Vagina (tissue), 2 donors: Measurements from ENCODE around the gene GPM6B. TPM values are rescaled to one million over a fixed set of nuclear protein-coding genes. Genes with fewer than 3 reads are reported as not detected.

Source experiments
- DNase-seq, 2 donors: peaks; one replicate each; pipeline ENCODE4 v3.0.0-alpha.2; 2017; ENCODE audit errors: extremely low spot score in 2 of 2
- H3K27ac ChIP-seq: fragments of 200-600 bp; sonication (generic); one replicate; pipeline ENCODE4 v1.5.1; 2019
- H3K27me3 ChIP-seq: fragments of 200-600 bp; sonication (generic); one replicate; pipeline ENCODE4 v1.5.1; 2019
- H3K36me3 ChIP-seq, 2 donors: fragments of 200-600 bp; sonication (generic); one replicate each; pipeline ENCODE4 v1.5.1; 2017 to 2019
- H3K4me1 ChIP-seq: fragments of 200-600 bp; sonication (generic); one replicate; pipeline ENCODE4 v1.5.1; 2019
- H3K4me3 ChIP-seq, 2 donors: fragments of 200-600 bp; sonication (generic); 1 replicate in 1 of 2; 2 replicates in 1 of 2; pipeline ENCODE4 v1.5.1; 2016 to 2019
- H3K9me3 ChIP-seq: fragments of 200-600 bp; sonication (generic); one replicate; pipeline ENCODE4 v1.5.1; 2019
- POLR2A ChIP-seq, 2 donors: fragments of 450-650 bp; IDR thresholded peaks; one replicate each; pipeline ENCODE4 v1.6.1; 2017; ENCODE audit warnings: antibody characterized with exemption in 2 of 2, mild to moderate bottlenecking in 2 of 2, moderate library complexity in 2 of 2
- POLR2AphosphoS5 ChIP-seq, 2 donors: sonication (generic); formaldehyde crosslinking; IDR thresholded peaks; one replicate each; pipeline ENCODE4 v1.9.0; 2017; ENCODE audit warnings: antibody characterized with exemption in 2 of 2, mild to moderate bottlenecking in 2 of 2, low read depth in 1 of 2; ENCODE audit not compliant: insufficient read depth in 1 of 2
- intact Hi-C: fragments of 100-400 bp; cut with DNase I; formaldehyde crosslinking; loops from one replicate; pipeline ENCODE4 v1.15.1; 2023
- total RNA-seq: library from RNA; depleted of rRNA; stranded (reverse); fragments of >200 nt; gene quantifications from one replicate; pipeline ENCODE4 v1.2.3, GENCODE V29; 2016
- TF ChIP-seq, protein P1 (sequence below), 3 experiments: fragments of 450-650 bp in 2 of 3; fragments of 200-600 bp in 1 of 3; sonication (generic) in 1 of 3; IDR thresholded peaks; one replicate each; pipeline ENCODE4 v1.5.1; 2017 to 2019; ENCODE audit warnings: antibody characterized with exemption in 3 of 3, mild to moderate bottlenecking in 2 of 3, moderate library complexity in 2 of 3

GPM6B gene
- total RNA-seq, 1 donor from 2014 or later: 15.7 TPM

DNA sequence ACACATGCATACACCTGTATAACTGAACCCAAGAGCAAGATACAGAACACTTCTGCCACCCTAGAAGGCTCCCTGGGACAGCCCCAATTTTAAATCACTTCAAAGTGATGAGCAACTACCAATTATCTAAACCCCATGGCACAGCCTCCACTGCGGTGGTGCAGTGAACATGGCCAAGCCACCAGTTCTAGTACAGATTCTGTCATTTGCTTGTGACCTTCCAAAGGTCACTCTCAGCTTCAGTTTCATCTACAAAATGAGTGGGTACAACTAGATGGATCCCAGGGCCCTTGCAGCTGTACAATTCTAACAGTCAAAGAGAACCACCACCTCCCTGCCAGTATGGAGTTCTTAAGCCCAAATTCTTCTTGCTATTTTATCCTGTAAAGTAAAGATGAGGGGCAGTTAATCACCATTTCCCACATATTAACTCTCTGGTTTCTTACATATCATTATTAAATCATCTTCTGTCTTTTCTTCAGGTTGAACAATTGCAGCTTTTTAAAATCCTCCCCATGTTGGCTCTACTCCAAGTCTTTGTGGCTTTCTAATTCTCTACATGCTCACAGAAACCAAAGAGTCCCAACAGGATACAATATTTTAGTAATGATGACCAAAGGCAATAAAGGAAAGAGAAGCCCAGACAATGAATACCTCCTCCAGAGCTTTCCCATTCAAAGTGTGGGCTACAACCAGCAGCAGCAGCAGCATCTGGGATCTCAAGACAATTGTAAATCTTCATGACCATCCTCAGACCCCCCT, 39.0 kb upstream of the GPM6B start:
- intact Hi-C loops: no loop called here
- TF ChIP-seq, protein P1, sequence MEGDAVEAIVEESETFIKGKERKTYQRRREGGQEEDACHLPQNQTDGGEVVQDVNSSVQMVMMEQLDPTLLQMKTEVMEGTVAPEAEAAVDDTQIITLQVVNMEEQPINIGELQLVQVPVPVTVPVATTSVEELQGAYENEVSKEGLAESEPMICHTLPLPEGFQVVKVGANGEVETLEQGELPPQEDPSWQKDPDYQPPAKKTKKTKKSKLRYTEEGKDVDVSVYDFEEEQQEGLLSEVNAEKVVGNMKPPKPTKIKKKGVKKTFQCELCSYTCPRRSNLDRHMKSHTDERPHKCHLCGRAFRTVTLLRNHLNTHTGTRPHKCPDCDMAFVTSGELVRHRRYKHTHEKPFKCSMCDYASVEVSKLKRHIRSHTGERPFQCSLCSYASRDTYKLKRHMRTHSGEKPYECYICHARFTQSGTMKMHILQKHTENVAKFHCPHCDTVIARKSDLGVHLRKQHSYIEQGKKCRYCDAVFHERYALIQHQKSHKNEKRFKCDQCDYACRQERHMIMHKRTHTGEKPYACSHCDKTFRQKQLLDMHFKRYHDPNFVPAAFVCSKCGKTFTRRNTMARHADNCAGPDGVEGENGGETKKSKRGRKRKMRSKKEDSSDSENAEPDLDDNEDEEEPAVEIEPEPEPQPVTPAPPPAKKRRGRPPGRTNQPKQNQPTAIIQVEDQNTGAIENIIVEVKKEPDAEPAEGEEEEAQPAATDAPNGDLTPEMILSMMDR (IDR thresholded peaks at IDR 0.05): no peak
- TF ChIP-seq POLR2AphosphoS5 (IDR thresholded peaks at IDR 0.05; ENCODE audit: insufficient read depth in 1 of 2, low read depth in 1 of 2) (no peak), POLR2A (IDR thresholded peaks at IDR 0.05) (no peak)
- Histone ChIP-seq H3K27me3 (no peaks in the 10 kb centered on the region), H3K36me3 (no peaks in the 10 kb centered on the region), H3K4me3 (no peak overlapping the region), H3K9me3 (no peaks in the 10 kb centered on the region), H3K27ac (no peak overlapping the region), H3K4me1 (no peaks in the 10 kb centered on the region)
- no peak for DNase-seq

DNA sequence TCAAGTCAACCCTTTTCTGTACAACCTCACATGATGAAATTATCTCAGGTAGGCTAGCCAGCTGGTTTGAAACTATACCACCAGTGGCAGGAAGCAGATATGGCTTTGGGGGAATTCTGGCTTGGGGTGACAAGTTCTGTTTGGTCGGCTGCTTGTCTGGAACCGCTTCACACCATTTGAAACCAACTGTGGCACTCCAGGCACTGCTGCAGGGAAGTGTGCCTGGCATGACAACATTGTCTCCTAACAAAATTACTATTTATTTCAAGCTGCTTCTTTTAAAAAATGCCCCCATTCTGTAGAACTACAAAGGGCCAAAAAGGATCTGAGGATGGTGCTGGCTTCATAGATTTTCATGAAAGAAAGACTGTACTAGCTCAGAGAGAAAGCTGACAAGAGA, 37.1 kb upstream of the GPM6B start:
- H3K9me3 ChIP-seq: no peaks in the 10 kb centered on the region
- intact Hi-C loops: no loop called here
- no peaks in the 10 kb centered on the region for H3K36me3 ChIP-seq
- H3K4me1 ChIP-seq: no peaks in the 10 kb centered on the region
- TF ChIP-seq POLR2AphosphoS5 (IDR thresholded peaks at IDR 0.05; ENCODE audit: insufficient read depth in 1 of 2, low read depth in 1 of 2) (no peak), POLR2A (IDR thresholded peaks at IDR 0.05) (no peak)
- TF ChIP-seq, protein P1 (IDR thresholded peaks at IDR 0.05): no peak
- H3K4me3 ChIP-seq: no peak overlapping the region
- no peak overlapping the region for H3K27ac ChIP-seq
- H3K27me3 ChIP-seq: no peaks in the 10 kb centered on the region
- no peak for DNase-seq

DNA sequence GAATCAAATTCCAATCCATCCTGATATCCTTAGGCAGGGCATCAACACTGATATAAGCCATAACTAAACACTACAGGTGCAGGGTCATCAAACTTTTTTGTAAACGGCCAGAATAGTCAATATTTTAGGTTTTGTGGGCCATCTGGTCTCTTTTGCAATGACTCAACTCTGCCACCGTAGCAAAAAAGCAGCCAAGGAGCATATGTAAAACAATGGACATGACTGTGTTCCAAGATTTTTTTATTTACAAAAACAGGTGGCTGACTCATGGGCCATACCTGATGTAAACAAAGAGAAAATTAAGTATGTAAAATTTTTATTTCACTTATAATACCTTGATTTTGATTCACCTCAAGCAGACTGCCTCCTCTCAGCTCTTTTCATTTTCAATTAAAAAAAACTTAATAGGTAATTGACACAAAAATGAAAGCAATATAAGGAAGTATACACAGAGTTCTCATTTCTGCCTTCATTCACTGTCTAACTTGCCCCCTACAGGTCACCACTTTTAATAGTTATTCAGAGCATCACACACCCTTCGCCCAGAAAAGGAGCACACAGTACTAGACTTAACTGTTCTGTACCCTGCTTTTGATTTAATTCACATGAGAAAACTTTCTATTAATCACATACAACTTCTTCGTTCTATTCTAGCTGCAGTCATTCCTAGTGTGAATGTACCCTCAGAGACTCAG, 35.3 kb upstream of the GPM6B start:
- no peak overlapping the region for H3K27ac ChIP-seq
- DNase-seq: no peak
- intact Hi-C loops: no loop called here
- no peaks in the 10 kb centered on the region for H3K4me1 ChIP-seq
- H3K27me3 ChIP-seq: no peaks in the 10 kb centered on the region
- H3K4me3 ChIP-seq: no peak overlapping the region
- no peaks in the 10 kb centered on the region for H3K9me3 ChIP-seq
- TF ChIP-seq, protein P1 (IDR thresholded peaks at IDR 0.05): no peak
- no peak for TF ChIP-seq POLR2A (IDR thresholded peaks at IDR 0.05)
- TF ChIP-seq POLR2AphosphoS5 (IDR thresholded peaks at IDR 0.05; ENCODE audit: insufficient read depth in 1 of 2, low read depth in 1 of 2): no peak
- H3K36me3 ChIP-seq: no peaks in the 10 kb centered on the region

DNA sequence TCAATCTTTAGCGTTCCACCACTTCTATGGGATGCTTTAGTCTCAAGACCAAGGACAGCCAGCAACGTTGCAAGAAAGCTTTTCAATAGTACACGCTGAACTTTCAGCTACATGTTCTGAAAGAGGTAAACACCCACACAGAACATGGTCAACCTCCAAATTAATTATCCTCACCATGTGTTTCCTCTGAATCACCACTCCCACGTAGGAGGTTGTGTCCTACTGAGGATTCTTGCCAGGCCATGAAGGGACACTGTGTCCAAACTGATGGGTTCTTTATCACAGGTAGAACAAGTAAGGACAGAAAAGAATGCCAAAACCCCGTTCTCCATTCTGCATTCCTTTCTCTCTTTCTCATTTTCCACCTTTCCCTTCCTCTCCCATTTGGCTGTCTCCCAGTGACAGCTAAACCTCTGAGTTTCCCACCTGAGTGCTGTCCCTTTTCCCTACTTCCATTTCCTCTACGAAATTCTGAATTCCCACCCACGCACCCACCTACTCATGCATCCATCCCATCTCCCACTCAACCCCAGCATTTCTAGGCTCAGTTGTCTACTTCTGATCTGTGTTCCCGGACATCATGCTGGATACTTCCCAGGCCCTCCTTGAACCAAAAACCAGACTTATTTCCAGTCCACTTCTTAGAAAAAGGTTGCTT, 29.0 kb upstream of the GPM6B start:
- Histone ChIP-seq H3K9me3 (no peaks in the 10 kb centered on the region), H3K27ac (no peak overlapping the region), H3K36me3 (no peaks in the 10 kb centered on the region), H3K4me1 (no peaks in the 10 kb centered on the region), H3K4me3 (no peak overlapping the region), H3K27me3 (no peaks in the 10 kb centered on the region)
- TF ChIP-seq, protein P1 (IDR thresholded peaks at IDR 0.05): no peak
- TF ChIP-seq POLR2A (IDR thresholded peaks at IDR 0.05) (no peak), POLR2AphosphoS5 (IDR thresholded peaks at IDR 0.05; ENCODE audit: insufficient read depth in 1 of 2, low read depth in 1 of 2) (no peak)
- no peak for DNase-seq
- intact Hi-C loops: no loop called here
